Measurements from ENCODE around the gene TMEM131. TPM values are rescaled to one million over a fixed set of nuclear protein-coding genes. Genes with fewer than 3 reads are reported as not detected.

TMEM131 gene
- total RNA-seq, 1 donor, result 30.0 TPM

GRCh38 chr2:97770445-97770844 lies 225.3 kb downstream of the TMEM131 start:
- Histone ChIP-seq H3K27ac (ENCODE audit: low read depth, low read length) (no peak overlapping the region), H3K36me3 (ENCODE audit: insufficient read depth, low read length) (peaks cover 43% of the 10 kb centered on the region), H3K4me1 (ENCODE audit: insufficient read depth, low read length) (no peaks in the 10 kb centered on the region), H3K27me3 (ENCODE audit: insufficient read depth, low read length) (no peaks in the 10 kb centered on the region), H3K79me2 (ENCODE audit: insufficient read depth, low read length) (no peaks in the 10 kb centered on the region), H2AFZ (ENCODE audit: low read length) (no peak overlapping the region), H3K9me3 (ENCODE audit: low read depth, low read length) (no peaks in the 10 kb centered on the region), H4K20me1 (ENCODE audit: insufficient read depth, low read length) (no peaks in the 10 kb centered on the region), H3K4me3 (ENCODE audit: insufficient read depth, low read length) (no peak overlapping the region), H3K4me2 (ENCODE audit: insufficient read depth, low read length) (no peak overlapping the region)
- DNase-seq (ENCODE audit: insufficient read length, low spot score, missing footprints), result no peak
- TF ChIP-seq, protein P1, sequence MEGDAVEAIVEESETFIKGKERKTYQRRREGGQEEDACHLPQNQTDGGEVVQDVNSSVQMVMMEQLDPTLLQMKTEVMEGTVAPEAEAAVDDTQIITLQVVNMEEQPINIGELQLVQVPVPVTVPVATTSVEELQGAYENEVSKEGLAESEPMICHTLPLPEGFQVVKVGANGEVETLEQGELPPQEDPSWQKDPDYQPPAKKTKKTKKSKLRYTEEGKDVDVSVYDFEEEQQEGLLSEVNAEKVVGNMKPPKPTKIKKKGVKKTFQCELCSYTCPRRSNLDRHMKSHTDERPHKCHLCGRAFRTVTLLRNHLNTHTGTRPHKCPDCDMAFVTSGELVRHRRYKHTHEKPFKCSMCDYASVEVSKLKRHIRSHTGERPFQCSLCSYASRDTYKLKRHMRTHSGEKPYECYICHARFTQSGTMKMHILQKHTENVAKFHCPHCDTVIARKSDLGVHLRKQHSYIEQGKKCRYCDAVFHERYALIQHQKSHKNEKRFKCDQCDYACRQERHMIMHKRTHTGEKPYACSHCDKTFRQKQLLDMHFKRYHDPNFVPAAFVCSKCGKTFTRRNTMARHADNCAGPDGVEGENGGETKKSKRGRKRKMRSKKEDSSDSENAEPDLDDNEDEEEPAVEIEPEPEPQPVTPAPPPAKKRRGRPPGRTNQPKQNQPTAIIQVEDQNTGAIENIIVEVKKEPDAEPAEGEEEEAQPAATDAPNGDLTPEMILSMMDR (IDR thresholded peaks at IDR 0.05; ENCODE audit: extremely low read depth, low read depth, low read length), result no peak

GRCh38 chr2:97769711-97770110 lies 226.0 kb downstream of the TMEM131 start:
- H3K27me3 ChIP-seq (ENCODE audit: insufficient read depth, low read length), result no peaks in the 10 kb centered on the region
- no peak overlapping the region for H2AFZ ChIP-seq (ENCODE audit: low read length)
- H3K36me3 ChIP-seq (ENCODE audit: insufficient read depth, low read length), result peaks cover 43% of the 10 kb centered on the region
- H3K9me3 ChIP-seq (ENCODE audit: low read depth, low read length), result no peaks in the 10 kb centered on the region
- TF ChIP-seq, protein P1 (IDR thresholded peaks at IDR 0.05; ENCODE audit: extremely low read depth, low read depth, low read length), result no peak
- no peaks in the 10 kb centered on the region for H4K20me1 ChIP-seq (ENCODE audit: insufficient read depth, low read length)
- no peak overlapping the region for H3K4me3 ChIP-seq (ENCODE audit: insufficient read depth, low read length)
- no peaks in the 10 kb centered on the region for H3K4me1 ChIP-seq (ENCODE audit: insufficient read depth, low read length)
- H3K4me2 ChIP-seq (ENCODE audit: insufficient read depth, low read length), result no peak overlapping the region
- no peak overlapping the region for H3K27ac ChIP-seq (ENCODE audit: low read depth, low read length)
- DNase-seq (ENCODE audit: insufficient read length, low spot score, missing footprints), result no peak
- no peaks in the 10 kb centered on the region for H3K79me2 ChIP-seq (ENCODE audit: insufficient read depth, low read length)

DNA sequence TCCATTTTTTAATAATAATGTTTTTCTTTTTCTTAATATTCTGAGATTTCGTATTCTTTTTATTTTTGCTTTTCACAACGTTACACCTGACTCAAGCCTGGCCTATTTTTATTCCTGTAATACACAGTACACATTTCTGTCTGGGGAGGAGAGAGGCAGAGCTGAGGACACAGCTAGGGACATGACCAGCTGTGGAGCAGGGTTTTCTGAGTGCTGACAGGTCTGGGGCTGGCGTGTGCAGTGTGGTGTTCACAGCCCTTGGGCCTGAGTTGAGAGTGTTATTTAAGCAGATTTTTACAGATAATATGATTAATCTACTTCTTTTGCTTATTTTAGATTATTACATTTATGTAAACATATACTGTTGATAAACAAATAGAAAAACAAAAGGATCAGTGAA lies 226.4 kb downstream of the TMEM131 start:
- Histone ChIP-seq H3K4me3 (ENCODE audit: insufficient read depth, low read length) (no peak overlapping the region), H3K4me2 (ENCODE audit: insufficient read depth, low read length) (no peak overlapping the region), H3K9me3 (ENCODE audit: low read depth, low read length) (no peaks in the 10 kb centered on the region), H3K79me2 (ENCODE audit: insufficient read depth, low read length) (no peaks in the 10 kb centered on the region), H3K27ac (ENCODE audit: low read depth, low read length) (no peak overlapping the region), H4K20me1 (ENCODE audit: insufficient read depth, low read length) (no peaks in the 10 kb centered on the region), H2AFZ (ENCODE audit: low read length) (no peak overlapping the region), H3K4me1 (ENCODE audit: insufficient read depth, low read length) (no peaks in the 10 kb centered on the region), H3K36me3 (ENCODE audit: insufficient read depth, low read length) (peaks cover 40% of the 10 kb centered on the region), H3K27me3 (ENCODE audit: insufficient read depth, low read length) (no peaks in the 10 kb centered on the region)
- TF ChIP-seq, protein P1 (IDR thresholded peaks at IDR 0.05; ENCODE audit: extremely low read depth, low read depth, low read length), result no peak
- DNase-seq (ENCODE audit: insufficient read length, low spot score, missing footprints), result no peak

DNA sequence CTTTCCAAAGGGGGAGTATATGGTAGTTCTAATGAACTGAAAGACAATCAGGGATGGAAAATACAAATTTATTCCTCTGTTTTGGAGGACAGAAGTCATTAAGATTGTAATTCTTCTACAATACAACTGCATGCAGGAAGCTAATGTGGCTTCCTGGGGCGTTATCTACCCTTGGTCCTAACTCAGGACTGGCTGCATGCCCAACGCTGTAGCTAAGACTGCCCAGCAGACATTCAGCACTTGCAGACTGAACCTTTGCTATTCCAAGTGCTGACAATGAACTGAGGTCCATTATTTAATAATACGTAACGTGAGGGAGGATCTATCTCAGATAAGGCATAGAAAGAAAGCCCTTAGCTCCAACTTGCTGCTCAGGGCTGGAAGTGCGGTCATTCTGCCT lies 229.2 kb downstream of the TMEM131 start:
- no peak for DNase-seq (ENCODE audit: insufficient read length, low spot score, missing footprints)
- H3K27me3 ChIP-seq (ENCODE audit: insufficient read depth, low read length), result no peaks in the 10 kb centered on the region
- no peak overlapping the region for H3K27ac ChIP-seq (ENCODE audit: low read depth, low read length)
- H3K9me3 ChIP-seq (ENCODE audit: low read depth, low read length), result no peaks in the 10 kb centered on the region
- no peak overlapping the region for H2AFZ ChIP-seq (ENCODE audit: low read length)
- H3K4me2 ChIP-seq (ENCODE audit: insufficient read depth, low read length), result no peak overlapping the region
- no peaks in the 10 kb centered on the region for H4K20me1 ChIP-seq (ENCODE audit: insufficient read depth, low read length)
- H3K4me3 ChIP-seq (ENCODE audit: insufficient read depth, low read length), result no peak overlapping the region
- no peaks in the 10 kb centered on the region for H3K79me2 ChIP-seq (ENCODE audit: insufficient read depth, low read length)
- TF ChIP-seq, protein P1 (IDR thresholded peaks at IDR 0.05; ENCODE audit: extremely low read depth, low read depth, low read length), result no peak
- no peaks in the 10 kb centered on the region for H3K4me1 ChIP-seq (ENCODE audit: insufficient read depth, low read length)
- peaks cover 29% of the 10 kb centered on the region for H3K36me3 ChIP-seq (ENCODE audit: insufficient read depth, low read length)

All from osteoblast (primary cell).